GM21528 (cell line): ENCODE measurements around the gene TBC1D2B.
"Not testable (repeated sequence)": the region's sequence is repeated elsewhere in the genome, so short reads cannot be mapped to it uniquely, and the experiment has no call there.

Experiments used
- ATAC-seq: cut with Tn5 transposase; IDR thresholded peaks from one replicate; pipeline ENCODE4 v1.9.1; 2021; ENCODE audit warnings: mild to moderate bottlenecking, moderate library complexity; ENCODE audit not compliant: unreplicated experiment, low FRiP score

TBC1D2B gene

GRCh38 chr15:78007211-78007931, 70.1 kb downstream of the TBC1D2B start:
- ATAC-seq = no peak

GRCh38 chr15:78006567-78007205, 70.8 kb downstream of the TBC1D2B start:
- no peak for ATAC-seq

- no peak for ATAC-seq
Measured at GRCh38 chr15:78004919-78005634, 72.4 kb downstream of the TBC1D2B start.

DNA sequence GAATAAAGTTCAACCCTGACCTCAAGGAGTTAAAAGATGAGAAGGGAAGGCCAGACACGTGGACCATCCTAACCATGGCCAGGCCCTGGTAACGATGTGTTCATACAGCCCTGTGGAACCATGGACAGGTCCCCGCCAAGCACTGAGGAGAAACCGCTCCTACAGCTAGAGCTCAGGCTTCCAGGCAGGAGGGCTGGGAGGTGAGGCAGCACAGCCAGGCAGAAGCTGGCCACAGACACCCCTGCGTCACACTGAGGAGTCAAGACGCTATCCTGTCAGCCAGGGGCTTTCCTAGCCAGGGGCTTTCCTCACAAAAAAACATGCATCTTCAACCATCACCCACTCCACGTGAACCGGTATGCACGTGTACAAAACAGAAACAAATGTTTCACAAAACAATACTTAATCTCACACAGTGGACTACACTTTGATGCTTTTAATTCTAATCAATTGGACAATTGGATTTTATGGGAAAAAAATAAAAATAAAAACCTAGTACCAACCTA, 73.2 kb downstream of the TBC1D2B start:
- no peak for ATAC-seq

DNA sequence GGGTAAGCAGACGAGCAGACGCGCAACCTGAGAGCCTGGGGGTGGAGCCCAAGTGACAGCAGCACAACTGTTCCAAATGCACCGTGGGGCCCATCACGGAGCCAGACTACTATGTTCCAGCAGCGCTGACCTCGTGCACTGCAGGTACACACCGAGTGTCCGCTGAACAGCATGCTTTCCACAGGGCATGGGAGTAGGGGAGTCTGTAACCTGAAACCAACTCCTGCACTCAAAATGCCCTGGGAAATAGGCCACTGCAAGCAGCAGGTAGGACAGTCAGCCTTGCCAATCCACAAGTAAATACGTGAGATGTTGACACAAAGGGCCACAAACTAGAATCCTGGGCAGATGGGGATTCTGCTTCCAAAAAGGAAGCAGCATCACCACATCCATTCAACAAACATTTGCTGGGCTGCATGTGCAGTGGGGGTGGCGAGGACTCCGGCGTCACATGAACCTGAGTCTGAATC, 73.9 kb downstream of the TBC1D2B start:
- no peak for ATAC-seq

- ATAC-seq = no peak
Measured at GRCh38 chr15:78002996-78003395, 74.5 kb downstream of the TBC1D2B start.

GRCh38 chr15:78001656-78002055, 75.9 kb downstream of the TBC1D2B start:
- no peak for ATAC-seq

DNA sequence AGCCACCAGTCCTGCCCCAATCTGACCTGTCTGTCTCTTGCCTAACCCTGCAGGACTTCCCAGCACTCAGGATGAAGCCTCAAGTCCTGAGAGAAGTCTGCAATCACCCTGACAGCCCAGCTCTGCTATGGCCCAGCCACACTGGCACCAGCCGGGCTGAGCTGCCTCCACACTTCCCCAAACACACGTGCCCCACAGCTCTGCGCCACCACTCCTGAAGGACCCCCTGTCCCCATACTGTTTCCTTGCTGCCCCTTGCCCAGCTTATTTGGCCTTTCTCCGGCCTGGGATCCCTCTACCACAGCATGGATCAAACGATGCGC, 76.6 kb downstream of the TBC1D2B start:
- no peak for ATAC-seq

- ATAC-seq = no peak
Measured at GRCh38 chr15:78000091-78000926, 77.2 kb downstream of the TBC1D2B start.

- ATAC-seq = no peak
Measured at GRCh38 chr15:77999486-77999885, 78.0 kb downstream of the TBC1D2B start.

- no peak for ATAC-seq
Measured at GRCh38 chr15:77998592-77998991, 78.9 kb downstream of the TBC1D2B start.

DNA sequence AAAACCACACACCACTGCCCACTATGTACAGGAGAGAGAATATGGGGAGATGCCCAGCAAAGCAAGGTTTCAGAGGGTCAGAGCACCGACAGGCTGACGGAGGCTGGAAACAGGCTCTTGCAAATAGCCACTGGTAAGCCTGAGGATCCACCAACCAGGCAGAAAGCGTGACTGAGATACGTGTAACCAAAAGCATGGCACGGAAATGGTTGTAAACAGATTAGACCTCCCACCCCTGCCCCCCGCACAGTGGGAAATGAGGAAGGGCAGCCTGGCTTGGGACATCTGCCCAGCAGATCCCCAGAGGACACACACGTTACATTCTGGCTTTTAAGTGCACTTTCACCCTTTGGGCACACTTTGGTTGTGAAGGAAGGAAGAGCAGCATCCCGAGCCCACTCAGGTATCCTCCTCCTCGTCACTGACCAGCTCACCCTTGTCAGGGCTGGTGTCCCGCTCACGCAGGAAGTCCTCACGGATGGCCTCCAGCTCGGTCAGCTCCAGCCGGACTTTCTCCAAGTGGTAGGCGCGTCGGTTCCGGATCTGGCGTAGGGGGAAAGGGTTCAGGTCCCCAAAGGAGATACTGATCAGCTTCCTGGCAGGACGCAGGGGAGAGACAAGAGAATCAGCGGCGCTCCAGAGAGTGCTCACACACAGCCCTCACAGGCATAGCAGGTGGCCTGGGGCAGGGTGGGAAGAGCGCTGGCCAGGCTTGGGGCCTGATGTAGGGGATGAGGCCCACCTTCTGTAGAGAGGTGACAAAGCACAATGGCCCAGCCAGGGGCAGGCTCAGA, 79.6 kb downstream of the TBC1D2B start:
- not testable (repeated sequence) for ATAC-seq

- not testable (repeated sequence) for ATAC-seq
Measured at GRCh38 chr15:77997221-77997620, 80.3 kb downstream of the TBC1D2B start.

DNA sequence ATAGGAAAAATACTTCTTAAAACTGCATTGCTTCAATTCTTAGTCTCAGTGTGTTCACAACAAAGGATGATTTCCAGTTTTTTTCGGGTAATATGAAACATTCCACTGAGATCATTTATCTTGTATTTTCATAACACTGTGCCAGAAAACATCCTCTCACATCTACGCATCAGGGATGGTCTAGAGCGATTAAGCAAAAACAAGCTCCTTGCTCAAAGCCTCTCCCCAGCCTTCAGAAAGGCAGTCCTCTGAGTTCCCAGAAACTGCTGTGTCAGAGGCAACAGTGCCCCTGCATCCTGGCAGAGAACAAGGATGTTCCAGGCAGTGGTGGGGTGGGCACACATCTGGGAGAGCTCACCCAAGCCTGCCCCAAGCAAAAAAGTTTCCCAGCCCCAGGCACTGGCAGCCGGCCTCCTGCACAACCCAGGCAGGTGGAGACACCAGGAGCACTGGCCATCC, 80.8 kb downstream of the TBC1D2B start:
- not testable (repeated sequence) for ATAC-seq

DNA sequence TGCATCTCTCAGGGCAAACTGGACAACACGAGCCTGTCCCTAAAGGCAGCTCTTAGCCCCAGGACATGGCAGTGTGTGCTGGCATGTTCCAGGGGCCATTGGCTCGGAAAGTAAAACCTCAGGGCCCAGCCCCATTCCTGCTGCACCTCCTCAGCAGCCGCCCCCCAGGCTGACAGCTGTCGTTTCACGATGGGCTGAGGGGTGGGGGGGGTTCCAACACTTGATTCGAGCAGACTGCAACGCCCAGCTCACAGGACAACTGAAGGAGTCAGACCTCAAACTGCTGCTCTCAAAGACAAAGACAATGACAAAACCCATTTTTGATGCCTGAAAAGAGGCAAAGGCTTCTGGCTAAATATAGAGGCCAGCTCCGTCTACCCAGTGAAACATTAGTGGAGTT, 81.3 kb downstream of the TBC1D2B start:
- not testable (repeated sequence) for ATAC-seq

DNA sequence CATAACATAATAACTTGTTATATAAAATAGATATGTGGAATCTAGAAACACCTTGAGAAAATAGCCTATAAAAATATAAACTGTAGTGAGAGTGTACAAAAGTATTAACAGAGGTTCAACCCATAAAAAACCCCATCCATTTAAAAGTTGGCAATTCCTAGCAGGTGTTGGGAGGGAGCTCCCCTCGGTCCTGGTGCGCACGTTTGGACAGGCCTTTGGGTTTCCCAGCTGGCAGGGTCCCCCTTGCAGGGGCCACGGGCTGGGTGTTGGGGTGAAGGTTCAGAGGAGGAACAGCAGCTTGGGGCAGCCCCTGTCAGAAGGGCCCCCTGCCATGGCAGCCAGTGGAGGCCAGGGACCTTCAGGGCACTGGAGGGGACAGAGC, 82.0 kb downstream of the TBC1D2B start:
- not testable (repeated sequence) for ATAC-seq

GRCh38 chr15:77994893-77995536, 82.5 kb downstream of the TBC1D2B start:
- ATAC-seq = not testable (repeated sequence)

DNA sequence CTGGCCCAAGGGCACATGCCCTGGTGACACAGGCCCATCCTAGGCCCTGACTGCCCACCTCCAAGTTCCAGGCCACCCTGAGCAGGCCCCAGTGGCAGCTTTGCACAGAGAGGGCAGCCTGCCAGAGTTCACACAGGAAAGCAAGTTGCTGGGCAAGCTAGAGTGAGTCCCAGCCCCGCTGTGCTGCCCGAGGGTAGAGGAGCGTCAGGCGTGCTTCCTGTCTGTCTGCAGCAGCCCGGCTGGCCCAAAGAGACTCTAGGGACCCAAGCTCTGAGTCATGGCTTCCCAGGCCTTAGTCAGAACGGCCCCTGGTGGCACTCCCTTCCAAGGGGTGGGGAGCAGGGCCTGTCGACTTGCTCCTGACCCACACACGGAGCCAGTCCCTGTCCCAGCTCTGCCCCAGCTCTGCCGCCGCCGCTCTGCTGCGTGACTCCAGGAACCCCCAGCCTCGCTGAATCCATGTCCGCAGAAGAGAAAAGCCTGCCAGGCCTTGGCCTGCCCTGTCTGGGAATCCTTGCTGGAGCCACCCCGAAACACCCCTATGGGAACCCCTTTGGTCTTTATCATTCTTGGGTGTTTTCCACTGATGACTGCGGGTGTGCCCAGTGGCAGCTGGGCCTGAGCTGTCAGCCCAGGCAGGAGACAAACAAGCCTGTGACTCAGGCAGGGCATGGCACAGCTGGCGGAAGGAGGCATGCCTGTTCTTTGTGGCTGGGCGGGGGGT, 83.4 kb downstream of the TBC1D2B start:
- ATAC-seq = peak; percentile 60
